VCaP (cell line): Measurements from ENCODE around the gene CCDC201.

Source experiments
- H3K27ac ChIP-seq: fragments of 450-650 bp; 2 replicates; pipeline ENCODE4 v1.5.1; 2017
- TF ChIP-seq, protein P1 (sequence below): fragments of 450-650 bp; conservative IDR thresholded peaks from 2 replicates; pipeline ENCODE4 v1.5.1; 2017; ENCODE audit warnings: mild to moderate bottlenecking, moderate library complexity

CCDC201 gene

DNA sequence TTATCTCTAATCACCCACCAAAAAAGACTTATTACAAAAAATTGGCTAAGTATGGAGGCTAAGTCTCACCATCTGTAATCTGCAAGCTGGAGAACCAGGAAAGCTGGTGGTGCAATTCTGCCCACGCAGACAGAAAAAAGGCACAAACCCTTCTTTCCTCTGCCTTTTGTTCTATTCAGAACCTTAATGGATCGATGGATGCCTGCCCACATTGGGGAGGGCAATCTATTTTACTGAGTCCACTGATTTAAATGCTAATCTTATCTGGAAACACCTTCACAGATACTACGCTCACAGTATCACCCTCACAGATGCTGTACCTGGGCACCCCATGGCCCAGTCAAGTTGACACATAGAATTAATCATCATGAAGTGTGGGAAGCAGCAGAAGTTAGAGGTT is 38.0 kb upstream of the CCDC201 start:
- TF ChIP-seq, protein P1, sequence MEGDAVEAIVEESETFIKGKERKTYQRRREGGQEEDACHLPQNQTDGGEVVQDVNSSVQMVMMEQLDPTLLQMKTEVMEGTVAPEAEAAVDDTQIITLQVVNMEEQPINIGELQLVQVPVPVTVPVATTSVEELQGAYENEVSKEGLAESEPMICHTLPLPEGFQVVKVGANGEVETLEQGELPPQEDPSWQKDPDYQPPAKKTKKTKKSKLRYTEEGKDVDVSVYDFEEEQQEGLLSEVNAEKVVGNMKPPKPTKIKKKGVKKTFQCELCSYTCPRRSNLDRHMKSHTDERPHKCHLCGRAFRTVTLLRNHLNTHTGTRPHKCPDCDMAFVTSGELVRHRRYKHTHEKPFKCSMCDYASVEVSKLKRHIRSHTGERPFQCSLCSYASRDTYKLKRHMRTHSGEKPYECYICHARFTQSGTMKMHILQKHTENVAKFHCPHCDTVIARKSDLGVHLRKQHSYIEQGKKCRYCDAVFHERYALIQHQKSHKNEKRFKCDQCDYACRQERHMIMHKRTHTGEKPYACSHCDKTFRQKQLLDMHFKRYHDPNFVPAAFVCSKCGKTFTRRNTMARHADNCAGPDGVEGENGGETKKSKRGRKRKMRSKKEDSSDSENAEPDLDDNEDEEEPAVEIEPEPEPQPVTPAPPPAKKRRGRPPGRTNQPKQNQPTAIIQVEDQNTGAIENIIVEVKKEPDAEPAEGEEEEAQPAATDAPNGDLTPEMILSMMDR, result no peak

DNA sequence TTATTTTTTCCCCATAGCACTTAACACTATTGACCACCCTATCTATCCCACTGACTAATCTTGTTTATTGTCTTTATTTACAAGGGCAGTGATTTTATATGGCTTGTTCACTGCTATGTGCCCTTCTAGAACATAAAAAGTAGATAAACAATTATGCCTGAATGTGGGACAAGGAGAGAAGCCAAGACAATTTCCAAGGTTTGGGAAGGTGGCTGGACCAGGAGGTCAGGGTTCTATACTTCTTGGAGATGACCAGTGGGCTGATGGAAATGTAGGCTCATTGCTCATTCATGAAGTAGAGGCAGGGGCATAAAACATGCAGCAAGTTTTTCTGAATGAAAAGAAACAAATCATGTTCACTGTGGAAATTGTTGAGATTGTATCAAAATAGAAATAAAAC is 36.7 kb upstream of the CCDC201 start:
- no peak overlapping the region for H3K27ac ChIP-seq
- TF ChIP-seq, protein P1, result no peak

More for the DNA sequence above, 38.0 kb upstream of the CCDC201 start:
- H3K27ac ChIP-seq, result no peak overlapping the region

DNA sequence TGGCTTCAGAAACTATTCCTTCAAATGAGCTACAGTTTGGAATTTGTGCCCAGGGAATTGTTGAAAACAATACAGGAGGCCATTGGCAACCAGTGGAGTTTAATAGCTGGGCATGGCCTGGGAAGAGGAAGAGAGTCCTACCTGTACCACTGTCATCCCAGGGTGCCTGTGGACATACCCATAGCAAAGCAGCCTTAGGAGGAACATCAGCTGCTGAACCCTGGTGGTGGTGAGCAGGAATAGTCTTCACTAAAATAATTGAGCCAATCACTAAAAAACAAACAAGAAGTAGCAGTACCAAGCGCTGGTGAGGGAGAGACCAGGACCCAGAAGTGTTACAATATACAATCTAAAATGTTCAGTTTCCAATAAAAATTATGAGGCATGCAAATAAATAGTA is 29.9 kb upstream of the CCDC201 start:
- TF ChIP-seq, protein P1, result no peak

DNA sequence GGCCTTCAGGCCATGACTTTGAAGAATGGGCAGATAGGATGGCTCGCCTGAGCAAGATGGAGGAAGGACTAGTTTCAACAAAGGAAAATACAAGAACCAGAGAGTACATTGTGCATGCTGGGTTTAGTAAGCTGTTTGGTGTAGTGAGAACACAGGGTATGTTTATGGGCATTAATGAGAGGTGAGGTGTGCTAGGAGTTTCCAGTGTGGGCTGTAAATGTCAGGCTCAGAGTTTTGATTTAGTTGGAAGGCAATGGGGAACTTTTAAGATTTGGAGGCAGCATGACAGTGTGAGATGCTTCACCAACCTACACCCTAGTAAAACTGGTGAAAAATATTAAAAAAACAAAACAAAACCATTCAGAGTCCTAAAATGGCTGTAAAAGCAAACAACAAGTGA is 28.7 kb upstream of the CCDC201 start:
- H3K27ac ChIP-seq, result no peak overlapping the region

More for the DNA sequence above, 29.9 kb upstream of the CCDC201 start:
- no peak overlapping the region for H3K27ac ChIP-seq

DNA sequence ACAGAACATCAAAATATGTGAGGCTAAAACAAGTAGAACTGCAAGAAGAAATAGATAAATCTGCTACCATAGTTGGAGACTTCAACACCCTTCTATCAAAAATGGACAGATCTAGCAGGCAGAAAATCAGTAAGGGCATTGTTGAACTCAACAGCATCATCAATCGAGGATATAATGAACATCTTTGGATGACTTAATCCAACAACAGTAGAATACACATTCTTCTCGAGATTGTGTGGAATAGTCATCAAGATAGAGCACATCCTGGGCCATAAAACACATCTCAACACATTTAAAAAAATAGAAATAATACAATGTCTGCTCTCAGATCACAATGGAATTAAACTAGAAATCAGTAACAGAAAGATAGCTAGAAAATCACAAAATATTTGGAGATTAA is 25.3 kb upstream of the CCDC201 start:
- TF ChIP-seq, protein P1, result no peak
- no peak overlapping the region for H3K27ac ChIP-seq

More for the DNA sequence above, 28.7 kb upstream of the CCDC201 start:
- TF ChIP-seq, protein P1, result no peak

DNA sequence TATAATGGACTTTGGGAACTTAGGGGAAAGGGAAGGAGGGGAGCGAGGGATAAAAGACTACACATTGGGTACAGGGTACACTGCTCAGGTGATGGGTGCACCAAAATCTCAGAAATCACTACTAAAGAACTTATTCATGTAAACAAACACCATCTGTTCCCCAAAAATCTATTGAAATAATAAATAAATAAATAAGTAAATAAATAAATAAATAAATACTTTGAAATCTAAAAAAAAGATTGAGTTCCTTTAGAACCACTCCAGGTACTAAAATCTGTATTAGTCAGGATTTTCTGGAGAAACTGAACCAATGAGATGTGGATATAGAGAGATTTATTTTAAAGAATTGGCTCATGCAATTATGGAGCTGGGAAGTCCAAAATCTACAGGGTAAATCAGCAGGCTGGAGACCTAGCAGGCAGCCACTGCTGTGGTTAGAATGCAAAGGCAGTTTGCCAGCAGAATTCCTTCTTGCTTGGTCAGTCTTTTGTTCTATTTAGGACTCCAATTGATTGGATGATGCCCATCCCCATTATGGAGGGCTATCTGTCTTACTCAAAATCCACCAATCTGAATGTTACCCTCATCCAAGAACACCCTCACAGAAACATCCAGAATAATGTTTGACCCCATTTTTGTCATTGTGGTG is 24.3 kb upstream of the CCDC201 start:
- H3K27ac ChIP-seq, result no peak overlapping the region
- TF ChIP-seq, protein P1, result no peak

DNA sequence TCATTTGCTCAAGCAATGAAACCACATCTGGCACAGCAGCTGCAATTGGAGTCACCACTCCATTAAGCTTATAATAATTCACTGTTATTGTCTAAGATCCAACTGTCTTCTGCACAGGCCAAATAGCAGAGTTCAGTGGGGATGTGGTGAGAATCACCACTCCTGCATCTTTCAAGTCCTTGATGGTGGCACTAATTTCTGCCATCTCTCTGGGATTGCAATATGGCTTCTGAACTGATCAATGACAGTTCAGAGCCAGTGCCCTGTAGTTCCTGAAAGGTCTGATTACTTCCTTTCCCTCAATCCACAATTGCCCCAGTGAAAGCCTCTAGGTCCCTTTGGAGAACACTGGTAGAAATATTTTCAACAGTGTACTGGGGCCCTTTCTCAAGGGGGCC is 21.8 kb upstream of the CCDC201 start:
- TF ChIP-seq, protein P1, result no peak
- H3K27ac ChIP-seq, result no peak overlapping the region
